ENCODE data around the gene MERTK.

DNA sequence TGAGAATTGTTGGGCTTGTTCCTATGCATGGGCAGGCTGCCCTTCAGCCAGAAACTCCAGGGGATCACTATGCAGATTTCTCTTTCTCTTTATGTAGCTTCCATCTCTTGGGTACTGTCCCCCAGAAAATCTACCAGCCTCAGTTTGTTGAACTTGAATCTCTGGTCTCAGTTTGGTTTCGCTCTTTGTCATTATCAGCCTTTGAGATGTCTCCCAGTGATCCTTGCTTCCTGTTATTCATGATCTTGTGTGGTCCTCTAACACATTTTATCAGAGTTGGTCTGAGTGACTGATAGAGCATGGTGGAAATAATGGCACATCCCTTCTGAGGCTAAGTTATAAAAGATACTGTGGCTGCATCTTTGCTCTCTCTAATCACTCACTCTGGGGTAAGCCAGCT lies 164.5 kb downstream of the MERTK start:
- TF ChIP-seq POLR2AphosphoS5 (IDR thresholded peaks at IDR 0.05) (no peak), EP300 (IDR thresholded peaks at IDR 0.05) (no peak), POLR2A (IDR thresholded peaks at IDR 0.05) (no peak)
- TF ChIP-seq, protein P1, sequence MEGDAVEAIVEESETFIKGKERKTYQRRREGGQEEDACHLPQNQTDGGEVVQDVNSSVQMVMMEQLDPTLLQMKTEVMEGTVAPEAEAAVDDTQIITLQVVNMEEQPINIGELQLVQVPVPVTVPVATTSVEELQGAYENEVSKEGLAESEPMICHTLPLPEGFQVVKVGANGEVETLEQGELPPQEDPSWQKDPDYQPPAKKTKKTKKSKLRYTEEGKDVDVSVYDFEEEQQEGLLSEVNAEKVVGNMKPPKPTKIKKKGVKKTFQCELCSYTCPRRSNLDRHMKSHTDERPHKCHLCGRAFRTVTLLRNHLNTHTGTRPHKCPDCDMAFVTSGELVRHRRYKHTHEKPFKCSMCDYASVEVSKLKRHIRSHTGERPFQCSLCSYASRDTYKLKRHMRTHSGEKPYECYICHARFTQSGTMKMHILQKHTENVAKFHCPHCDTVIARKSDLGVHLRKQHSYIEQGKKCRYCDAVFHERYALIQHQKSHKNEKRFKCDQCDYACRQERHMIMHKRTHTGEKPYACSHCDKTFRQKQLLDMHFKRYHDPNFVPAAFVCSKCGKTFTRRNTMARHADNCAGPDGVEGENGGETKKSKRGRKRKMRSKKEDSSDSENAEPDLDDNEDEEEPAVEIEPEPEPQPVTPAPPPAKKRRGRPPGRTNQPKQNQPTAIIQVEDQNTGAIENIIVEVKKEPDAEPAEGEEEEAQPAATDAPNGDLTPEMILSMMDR (IDR thresholded peaks at IDR 0.05) = no peak
